Measurements from ENCODE around the gene UBE2G2.
A peak's percentile ranks its signal among the peaks of the same experiment; 100 is the strongest.

Gene UBE2G2

DNA sequence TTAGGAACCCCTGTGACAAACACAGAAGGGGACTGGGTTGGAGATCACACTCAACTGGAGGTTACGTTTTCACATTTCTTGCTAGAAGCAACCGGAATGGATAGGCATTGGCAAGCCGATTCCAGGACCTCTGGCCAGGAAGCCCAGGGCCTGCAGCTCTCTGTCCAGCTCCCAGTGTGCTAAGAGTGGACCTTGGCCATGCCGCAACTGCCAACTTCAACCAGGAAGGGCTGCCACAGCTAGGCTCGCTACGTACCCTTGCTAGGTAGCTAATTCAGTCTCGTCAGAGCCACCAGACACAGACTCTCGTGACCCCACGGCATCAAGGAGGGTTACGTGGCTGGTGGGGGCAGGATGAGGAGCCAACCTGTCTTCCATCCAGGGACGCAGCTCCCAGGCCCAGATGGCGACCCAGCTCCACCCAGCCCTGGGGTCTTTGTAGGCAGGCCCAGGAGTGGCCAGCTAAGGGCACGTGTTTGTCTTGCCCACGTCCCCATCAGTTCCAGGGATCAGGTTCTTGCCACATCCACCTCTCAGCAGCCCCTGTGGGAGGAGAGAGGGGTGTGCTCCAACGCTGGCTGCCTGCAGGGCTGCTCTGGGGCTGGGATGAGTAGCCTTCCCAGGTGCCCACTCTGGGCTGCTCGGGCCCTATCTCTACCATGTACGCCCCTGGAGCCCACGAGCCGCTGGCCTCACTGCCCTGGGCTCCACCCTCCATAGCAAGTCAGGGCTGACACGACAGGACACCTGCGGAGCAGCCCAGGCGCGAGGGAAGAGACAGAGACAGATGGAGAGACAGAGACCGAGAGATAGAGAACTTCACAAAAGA is 39.2 kb downstream of the UBE2G2 start:
- no peak for DNase-seq (ENCODE audit: low read depth)
- H3K4me3 ChIP-seq (ENCODE audit: low read depth, low read length), result no peak overlapping the region
- TF ChIP-seq, protein P1, sequence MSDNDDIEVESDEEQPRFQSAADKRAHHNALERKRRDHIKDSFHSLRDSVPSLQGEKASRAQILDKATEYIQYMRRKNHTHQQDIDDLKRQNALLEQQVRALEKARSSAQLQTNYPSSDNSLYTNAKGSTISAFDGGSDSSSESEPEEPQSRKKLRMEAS (IDR thresholded peaks at IDR 0.05; ENCODE audit: low read depth, low read length), result no peak
- TF ChIP-seq MYC (IDR thresholded peaks at IDR 0.05; ENCODE audit: low read depth, low read length), result no peak
- TF ChIP-seq POLR2A (IDR thresholded peaks at IDR 0.05; ENCODE audit: extremely low read depth, insufficient read length), result no peak
- no peak for TF ChIP-seq CTCF (IDR thresholded peaks at IDR 0.05; ENCODE audit: low read depth, low read length)

DNA sequence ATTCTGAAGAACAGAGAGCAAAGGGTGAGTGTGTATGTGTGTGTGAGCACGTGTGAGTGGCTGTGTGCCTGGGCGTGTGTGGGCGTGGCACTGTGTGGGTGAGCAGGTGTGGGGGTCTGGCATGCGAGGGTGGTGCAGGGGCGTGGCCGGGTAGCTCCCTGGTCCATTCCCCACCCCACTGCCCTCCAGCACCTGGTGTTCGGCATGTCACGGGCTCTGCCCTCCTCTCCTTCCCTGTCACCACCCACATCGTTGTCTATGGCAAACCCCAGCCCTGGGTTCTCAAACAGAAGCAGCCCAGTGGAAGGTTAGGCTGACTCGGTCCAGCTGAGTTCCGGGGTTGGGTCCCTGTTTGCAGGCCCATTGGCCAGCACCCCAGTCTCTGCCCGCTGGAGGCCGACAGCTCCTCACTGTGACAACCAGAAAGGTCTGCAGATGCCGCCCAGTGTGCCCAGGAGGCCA is 39.8 kb downstream of the UBE2G2 start:
- no peak for TF ChIP-seq POLR2A (IDR thresholded peaks at IDR 0.05; ENCODE audit: extremely low read depth, insufficient read length)
- TF ChIP-seq, protein P1 (IDR thresholded peaks at IDR 0.05; ENCODE audit: low read depth, low read length), result no peak
- TF ChIP-seq MYC (IDR thresholded peaks at IDR 0.05; ENCODE audit: low read depth, low read length), result no peak
- TF ChIP-seq CTCF (IDR thresholded peaks at IDR 0.05; ENCODE audit: low read depth, low read length), result no peak
- no peak for DNase-seq (ENCODE audit: low read depth)
- no peak overlapping the region for H3K4me3 ChIP-seq (ENCODE audit: low read depth, low read length)

GRCh38 chr21:44761011-44761729 is 40.5 kb downstream of the UBE2G2 start:
- no peak for DNase-seq (ENCODE audit: low read depth)
- no peak overlapping the region for H3K4me3 ChIP-seq (ENCODE audit: low read depth, low read length)
- TF ChIP-seq MYC (IDR thresholded peaks at IDR 0.05; ENCODE audit: low read depth, low read length) (no peak), POLR2A (IDR thresholded peaks at IDR 0.05; ENCODE audit: extremely low read depth, insufficient read length) (no peak), CTCF (IDR thresholded peaks at IDR 0.05; ENCODE audit: low read depth, low read length) (peak; percentile 12)
- TF ChIP-seq, protein P1 (IDR thresholded peaks at IDR 0.05; ENCODE audit: low read depth, low read length), result no peak

- TF ChIP-seq CTCF (IDR thresholded peaks at IDR 0.05; ENCODE audit: low read depth, low read length), result no peak
- TF ChIP-seq POLR2A (IDR thresholded peaks at IDR 0.05; ENCODE audit: extremely low read depth, insufficient read length), result no peak
- TF ChIP-seq MYC (IDR thresholded peaks at IDR 0.05; ENCODE audit: low read depth, low read length), result no peak
- TF ChIP-seq, protein P1 (IDR thresholded peaks at IDR 0.05; ENCODE audit: low read depth, low read length), result no peak
- no peak overlapping the region for H3K4me3 ChIP-seq (ENCODE audit: low read depth, low read length)
- no peak for DNase-seq (ENCODE audit: low read depth)
Observed at GRCh38 chr21:44760376-44760775, 41.2 kb downstream of the UBE2G2 start.

DNA sequence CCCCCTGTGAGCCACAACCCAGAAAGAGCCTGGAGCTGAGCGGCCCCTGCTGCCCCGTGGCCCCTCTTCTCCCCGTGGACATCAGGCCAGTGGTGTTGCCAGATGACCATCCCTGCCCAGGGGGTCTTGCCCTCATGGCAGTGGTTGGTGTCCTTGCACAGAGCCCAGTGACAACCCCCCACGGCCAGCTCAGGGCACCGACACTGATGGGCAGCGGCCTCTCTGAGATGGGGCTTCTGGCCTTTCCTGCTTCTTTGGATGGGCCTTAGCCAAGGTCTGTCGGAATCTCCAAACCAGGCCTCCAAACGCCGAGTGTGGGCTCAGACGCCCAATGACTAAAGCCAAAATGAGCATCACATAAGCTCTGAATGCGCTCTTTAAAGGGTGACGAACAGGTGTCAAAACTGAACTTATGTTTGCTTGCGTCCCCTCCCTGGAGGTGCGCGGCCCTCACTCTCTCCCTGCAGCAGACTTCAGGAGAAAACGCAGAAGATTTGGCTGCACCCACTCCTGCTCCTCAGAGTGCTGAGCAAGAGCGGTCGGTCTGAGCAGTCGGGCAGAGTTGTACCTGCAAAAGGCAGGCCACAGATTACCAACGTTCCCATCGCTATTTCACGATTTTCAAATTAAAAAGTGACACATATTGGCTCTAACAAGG is 41.9 kb downstream of the UBE2G2 start:
- no peak overlapping the region for H3K4me3 ChIP-seq (ENCODE audit: low read depth, low read length)
- no peak for DNase-seq (ENCODE audit: low read depth)
- TF ChIP-seq POLR2A (IDR thresholded peaks at IDR 0.05; ENCODE audit: extremely low read depth, insufficient read length), result no peak
- TF ChIP-seq CTCF (IDR thresholded peaks at IDR 0.05; ENCODE audit: low read depth, low read length), result no peak
- TF ChIP-seq MYC (IDR thresholded peaks at IDR 0.05; ENCODE audit: low read depth, low read length), result no peak
- TF ChIP-seq, protein P1 (IDR thresholded peaks at IDR 0.05; ENCODE audit: low read depth, low read length), result no peak

Measured in NB4 (cell line).